Cardiac muscle cell (in vitro differentiated cells and primary cell): ENCODE results near the gene TUBB. TPM values are rescaled to one million over a fixed set of nuclear protein-coding genes. Genes with fewer than 3 reads are reported as not detected.
"Not testable (repeated sequence)": the region's sequence is repeated elsewhere in the genome, so short reads cannot be mapped to it uniquely, and the experiment has no call there.

Source experiments
- DNase-seq, 2 donors: peaks; one replicate each; pipeline versions ENCODE4 v3.0.0 to v3.0.0-alpha.2; 2010 to 2017; ENCODE audit warnings: low read depth in 1 of 2, low spot score in 1 of 2
- H3K27ac ChIP-seq: fragments of 200-600 bp; sonication (generic); 2 replicates; pipeline ENCODE4 v1.5.1; 2016
- H3K27me3 ChIP-seq: fragments of 200-600 bp; sonication (generic); 2 replicates; pipeline ENCODE4 v1.6.0; 2016; ENCODE audit warnings: control low read depth
- H3K36me3 ChIP-seq: fragments of 200-600 bp; sonication (generic); 2 replicates; pipeline ENCODE4 v1.5.1; 2016; ENCODE audit warnings: control low read depth
- H3K4me1 ChIP-seq: fragments of 200-600 bp; sonication (generic); 2 replicates; pipeline ENCODE4 v1.8.1; 2017; ENCODE audit warnings: low read depth, mild to moderate bottlenecking, mixed run types
- H3K4me3 ChIP-seq: fragments of 200-600 bp; sonication (generic); 2 replicates; pipeline ENCODE4 v1.5.1; 2016; ENCODE audit warnings: mild to moderate bottlenecking
- H3K9me3 ChIP-seq: fragments of 200-600 bp; sonication (generic); 2 replicates; pipeline ENCODE4 v1.5.1; 2017; ENCODE audit warnings: low read depth, mild to moderate bottlenecking, control low read depth
- CTCF ChIP-seq: IDR thresholded peaks from 2 replicates; pipeline ENCODE4 v1.5.1; 2012; ENCODE audit warnings: low read depth, mild to moderate bottlenecking, low read length
- polyA plus RNA-seq: library from polyadenylated mRNA; unstranded; fragments of >200 nt; fragmentation: Nextera tagmentation; extraction: Ambion mirVana; gene quantifications from 2 replicates; pipeline ENCODE4 v1.2.1, GENCODE V29; 2016
- total RNA-seq: library from RNA; depleted of rRNA; stranded (reverse); fragments of >200 nt; gene quantifications from 2 replicates; pipeline ENCODE4 v1.2.3, GENCODE V29; 2016

TUBB gene
- total and polyA plus RNA-seq, 2 experiments from 2014 or later: 675 to 827 TPM

DNA sequence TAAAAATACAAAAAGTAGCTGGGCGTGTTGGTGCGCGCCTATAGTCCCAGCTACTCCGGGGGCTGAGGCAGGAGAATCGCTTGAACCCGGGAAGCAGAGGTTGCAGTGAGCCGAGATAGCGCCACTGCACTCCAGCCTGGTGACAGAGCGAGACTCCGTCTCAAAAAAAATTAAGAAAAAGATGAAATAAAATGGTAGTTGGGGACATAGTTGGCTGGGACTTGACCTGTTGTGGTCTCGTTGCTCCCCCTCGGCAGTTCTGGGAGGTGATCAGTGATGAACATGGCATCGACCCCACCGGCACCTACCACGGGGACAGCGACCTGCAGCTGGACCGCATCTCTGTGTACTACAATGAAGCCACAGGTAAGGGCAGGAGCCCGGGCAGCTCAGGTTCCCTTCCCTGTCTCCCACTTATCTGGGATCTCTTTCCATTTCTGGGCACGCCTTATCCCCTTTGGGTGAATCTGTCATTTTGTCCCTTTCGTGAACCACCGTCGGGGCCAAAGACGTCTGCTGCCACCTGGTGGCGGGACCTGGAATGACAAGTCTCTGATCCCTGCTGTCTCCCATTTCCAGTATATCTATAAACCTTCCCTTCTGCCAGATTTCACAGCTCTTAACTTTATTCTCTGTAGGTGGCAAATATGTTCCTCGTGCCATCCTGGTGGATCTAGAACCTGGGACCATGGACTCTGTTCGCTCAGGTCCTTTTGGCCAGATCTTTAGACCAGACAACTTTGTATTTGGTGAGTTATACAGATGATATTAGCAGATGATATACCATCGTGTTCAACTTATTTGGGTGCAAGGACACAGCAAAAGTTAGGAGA, 2.3 kb downstream of the TUBB start:
- H3K36me3 ChIP-seq: peaks cover 32% of the 10 kb centered on the region
- peak; percentile 79 to 81 for DNase-seq
- H3K27me3 ChIP-seq: no peaks in the 10 kb centered on the region
- H3K27ac ChIP-seq: peak overlapping the region; percentile 88
- H3K9me3 ChIP-seq: no peaks in the 10 kb centered on the region
- H3K4me3 ChIP-seq: peak overlapping the region; percentile 96
- peak; percentile 87 for TF ChIP-seq CTCF
- H3K4me1 ChIP-seq: peaks cover 6% of the 10 kb centered on the region

- Histone ChIP-seq H3K36me3 (peaks cover 38% of the 10 kb centered on the region), H3K27ac (peak overlapping the region; percentile 88)
- H3K4me3 ChIP-seq: not testable (repeated sequence)
These were observed 3.1 kb downstream of the TUBB start for GRCh38 chr6:30723159-30723842.

GRCh38 chr6:30723843-30724741, 3.9 kb downstream of the TUBB start:
- not testable (repeated sequence) for H3K4me1 ChIP-seq, H3K27me3 ChIP-seq, DNase-seq, H3K4me3 ChIP-seq, H3K9me3 ChIP-seq
- peaks cover 38% of the 10 kb centered on the region for H3K36me3 ChIP-seq
- H3K27ac ChIP-seq: peak overlapping the region; percentile 39

More at GRCh38 chr6:30723159-30723842, 3.1 kb downstream of the TUBB start:
- H3K9me3 ChIP-seq, H3K4me1 ChIP-seq, H3K27me3 ChIP-seq, DNase-seq: not testable (repeated sequence)

DNA sequence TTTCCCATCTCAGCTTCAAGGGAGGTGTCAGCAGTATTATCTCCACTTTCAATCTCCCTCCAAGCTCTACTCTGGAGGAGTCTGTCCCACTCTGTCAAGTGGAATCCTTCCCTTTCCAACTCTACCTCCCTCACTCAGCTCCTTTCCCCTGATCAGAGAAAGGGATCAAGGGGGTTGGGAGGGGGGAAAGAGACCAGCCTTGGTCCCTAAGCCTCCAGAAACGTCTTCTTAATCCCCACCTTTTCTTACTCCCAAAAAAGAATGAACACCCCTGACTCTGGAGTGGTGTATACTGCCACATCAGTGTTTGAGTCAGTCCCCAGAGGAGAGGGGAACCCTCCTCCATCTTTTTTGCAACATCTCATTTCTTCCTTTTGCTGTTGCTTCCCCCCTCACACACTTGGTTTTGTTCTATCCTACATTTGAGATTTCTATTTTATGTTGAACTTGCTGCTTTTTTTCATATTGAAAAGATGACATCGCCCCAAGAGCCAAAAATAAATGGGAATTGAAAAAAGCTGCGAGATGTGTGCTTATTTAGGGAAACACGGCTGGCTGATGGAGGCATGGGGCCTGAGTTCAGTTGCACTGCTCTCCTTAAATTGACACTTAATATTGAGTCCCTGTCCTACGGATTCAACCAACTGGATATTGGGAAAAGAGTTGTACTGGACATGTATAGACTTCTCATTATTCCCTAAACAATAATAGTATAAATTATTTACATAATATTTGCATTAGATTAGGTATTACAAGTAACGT, 4.9 kb downstream of the TUBB start:
- no peak for DNase-seq
- peaks cover 46% of the 10 kb centered on the region for H3K36me3 ChIP-seq
- H3K27me3 ChIP-seq: no peaks in the 10 kb centered on the region
- H3K27ac ChIP-seq: peak overlapping the region; percentile 69
- H3K4me3 ChIP-seq: no peak overlapping the region
- H3K9me3 ChIP-seq: no peaks in the 10 kb centered on the region
- no peaks in the 10 kb centered on the region for H3K4me1 ChIP-seq
- no peak for TF ChIP-seq CTCF

DNA sequence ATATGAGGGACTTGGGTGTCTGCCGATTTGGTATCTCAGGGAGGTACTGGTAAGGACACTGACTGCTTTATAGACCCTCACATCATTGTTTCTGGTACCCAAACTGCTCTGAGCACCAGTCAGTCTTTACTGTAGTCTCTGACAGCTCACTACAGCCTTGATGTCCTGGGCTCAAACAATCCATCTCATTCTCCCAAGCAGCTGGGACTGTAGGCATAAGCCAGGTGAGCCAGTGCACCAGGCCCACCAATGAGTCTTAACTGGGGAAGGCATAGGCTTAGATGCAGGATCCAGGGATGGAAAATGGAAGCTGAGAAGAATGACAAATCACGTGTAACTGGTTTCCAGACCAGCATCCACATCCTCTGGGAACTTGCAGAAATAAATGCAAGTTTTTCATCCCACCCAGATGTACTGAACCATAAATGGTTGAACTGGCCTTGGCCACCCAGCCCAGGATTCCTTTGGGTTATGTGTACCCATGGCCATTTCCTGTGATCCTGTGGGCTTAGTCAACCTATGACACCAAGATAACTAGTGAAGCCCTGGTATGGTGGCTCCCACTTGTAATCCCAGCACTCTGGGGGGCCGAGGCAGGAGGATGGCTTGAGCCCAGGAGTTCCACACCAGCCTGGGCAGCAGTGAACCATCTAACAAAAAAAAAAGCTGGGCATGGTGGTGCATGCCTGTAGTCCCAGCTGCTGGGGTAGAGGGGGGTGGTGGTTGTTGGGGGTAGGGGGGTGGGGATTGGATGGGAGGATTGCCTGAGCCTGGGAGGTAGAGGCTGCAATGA, 5.8 kb downstream of the TUBB start:
- TF ChIP-seq CTCF: no peak
- peaks cover 3% of the 10 kb centered on the region for H3K4me1 ChIP-seq
- no peak overlapping the region for H3K4me3 ChIP-seq
- peak in 1 of 2 donors; percentile 48 for DNase-seq
- H3K36me3 ChIP-seq: peaks cover 53% of the 10 kb centered on the region
- H3K27ac ChIP-seq: peak overlapping the region; percentile 69
- H3K27me3 ChIP-seq: no peaks in the 10 kb centered on the region
- H3K9me3 ChIP-seq: no peaks in the 10 kb centered on the region
